ENCODE measurements around the gene FBLN1. TPM values are rescaled to one million over a fixed set of nuclear protein-coding genes. Genes with fewer than 3 reads are reported as not detected.

Gene FBLN1
- 121 and 271 TPM in 2 replicates for total RNA-seq (ENCODE audit: low replicate concordance)
- long read RNA-seq, transcript FBLN1-202 (17 exons, 2,896 nt): minor isoform, 5 of 62 reads
- long read RNA-seq, transcript FBLN1-201 (15 exons, 2,251 nt): major isoform, 24 of 62 reads
- long read RNA-seq, partial matches to known transcripts: 32 of 62 reads
- long read RNA-seq, other reads (novel, unspliced or antisense): 1 of 62 reads

DNA sequence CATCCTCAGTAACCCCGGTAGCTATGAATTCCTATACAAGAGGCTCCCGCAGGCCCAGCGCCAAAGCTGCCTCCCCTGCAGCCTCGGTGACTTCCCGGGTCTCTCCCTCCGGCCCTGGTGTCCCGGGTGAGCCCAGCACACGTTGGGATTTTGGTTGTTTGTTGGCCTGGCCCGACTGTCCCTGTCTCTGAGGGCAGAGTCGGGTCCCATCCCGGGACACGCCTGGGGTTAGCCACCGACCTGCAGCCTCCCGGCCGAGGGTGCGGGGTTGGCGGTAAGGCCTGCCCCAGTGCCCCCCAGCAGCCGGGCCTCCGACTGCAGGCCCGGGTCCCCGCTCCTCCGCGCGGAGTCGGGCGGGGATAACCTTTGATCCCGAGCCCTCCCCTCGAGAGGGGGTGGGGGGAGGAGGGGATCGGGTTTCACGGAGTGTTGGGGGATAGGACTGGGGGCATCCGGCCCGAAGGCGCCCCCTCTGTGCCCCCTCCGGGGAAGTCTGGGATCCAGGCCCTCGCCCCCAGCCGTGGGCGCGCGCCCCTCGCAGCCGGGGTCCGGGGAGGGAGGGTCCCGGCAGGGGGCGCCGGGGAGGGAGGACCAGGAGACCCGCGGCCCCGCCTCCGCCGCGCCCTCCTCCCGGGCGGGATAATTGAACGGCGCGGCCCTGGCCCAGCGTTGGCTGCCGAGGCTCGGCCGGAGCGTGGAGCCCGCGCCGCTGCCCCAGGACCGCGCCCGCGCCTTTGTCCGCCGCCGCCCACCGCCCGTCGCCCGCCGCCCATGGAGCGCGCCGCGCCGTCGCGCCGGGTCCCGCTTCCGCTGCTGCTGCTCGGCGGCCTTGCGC, at the start of gene FBLN1:
FBLN1 (plus strand) TSS at position 669 of the 835 bp plus-strand sequence; CDS start at position 772, 103 bp downstream.
- peak; percentile 85 for DNase-seq (ENCODE audit: extremely low spot score, unreplicated experiment)
- TF ChIP-seq, protein P1, sequence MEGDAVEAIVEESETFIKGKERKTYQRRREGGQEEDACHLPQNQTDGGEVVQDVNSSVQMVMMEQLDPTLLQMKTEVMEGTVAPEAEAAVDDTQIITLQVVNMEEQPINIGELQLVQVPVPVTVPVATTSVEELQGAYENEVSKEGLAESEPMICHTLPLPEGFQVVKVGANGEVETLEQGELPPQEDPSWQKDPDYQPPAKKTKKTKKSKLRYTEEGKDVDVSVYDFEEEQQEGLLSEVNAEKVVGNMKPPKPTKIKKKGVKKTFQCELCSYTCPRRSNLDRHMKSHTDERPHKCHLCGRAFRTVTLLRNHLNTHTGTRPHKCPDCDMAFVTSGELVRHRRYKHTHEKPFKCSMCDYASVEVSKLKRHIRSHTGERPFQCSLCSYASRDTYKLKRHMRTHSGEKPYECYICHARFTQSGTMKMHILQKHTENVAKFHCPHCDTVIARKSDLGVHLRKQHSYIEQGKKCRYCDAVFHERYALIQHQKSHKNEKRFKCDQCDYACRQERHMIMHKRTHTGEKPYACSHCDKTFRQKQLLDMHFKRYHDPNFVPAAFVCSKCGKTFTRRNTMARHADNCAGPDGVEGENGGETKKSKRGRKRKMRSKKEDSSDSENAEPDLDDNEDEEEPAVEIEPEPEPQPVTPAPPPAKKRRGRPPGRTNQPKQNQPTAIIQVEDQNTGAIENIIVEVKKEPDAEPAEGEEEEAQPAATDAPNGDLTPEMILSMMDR (conservative IDR thresholded peaks at IDR 0.05): peak; percentile 42
- peak within 1 kb of the TSS; percentile 94 for H3K4me3 Mint-ChIP-seq
- H3K4me1 Mint-ChIP-seq (ENCODE audit: unreplicated experiment): peaks cover 38% of the 10 kb centered on the region
- H3K36me3 Mint-ChIP-seq: no peaks in the 10 kb centered on the region
- no peaks in the 10 kb centered on the region for H3K9me3 Mint-ChIP-seq
- peak within 1 kb of the TSS; percentile 84 for H3K27ac Mint-ChIP-seq
- no peaks in the 10 kb centered on the region for H3K27me3 Mint-ChIP-seq

DNA sequence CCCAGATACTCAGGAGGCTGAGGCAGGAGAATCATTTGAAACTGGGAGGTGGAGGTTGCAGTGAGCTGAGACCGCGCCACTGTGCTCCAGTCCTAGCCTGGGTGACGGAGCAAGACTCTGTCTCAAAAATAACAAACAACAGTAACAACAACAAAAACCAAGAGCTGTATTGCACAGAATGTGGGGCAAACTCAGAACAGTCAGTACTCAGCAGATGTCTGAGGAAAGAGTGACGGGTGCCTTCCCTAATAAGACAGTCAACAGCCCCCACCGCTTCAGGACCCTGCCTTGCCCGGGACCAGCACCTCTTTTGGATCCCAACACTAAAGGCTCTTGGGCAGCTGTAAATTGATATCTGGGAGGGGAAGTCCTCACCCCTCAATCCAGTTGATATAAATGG, 48.9 kb upstream of the FBLN1 start:
- Mint-ChIP-seq H3K27me3 (peaks cover 6% of the 10 kb centered on the region), H3K36me3 (no peaks in the 10 kb centered on the region), H3K4me1 (ENCODE audit: unreplicated experiment) (peaks cover 52% of the 10 kb centered on the region), H3K9me3 (no peaks in the 10 kb centered on the region), H3K27ac (no peak overlapping the region), H3K4me3 (no peak overlapping the region)
- no peak for DNase-seq (ENCODE audit: extremely low spot score, unreplicated experiment)
- TF ChIP-seq, protein P1 (conservative IDR thresholded peaks at IDR 0.05): no peak

GRCh38 chr22:45454275-45454674, 48.4 kb upstream of the FBLN1 start:
- TF ChIP-seq, protein P1 (conservative IDR thresholded peaks at IDR 0.05): no peak
- Mint-ChIP-seq H3K36me3 (no peaks in the 10 kb centered on the region), H3K4me1 (ENCODE audit: unreplicated experiment) (peaks cover 52% of the 10 kb centered on the region), H3K27ac (no peak overlapping the region), H3K27me3 (peaks cover 6% of the 10 kb centered on the region), H3K4me3 (no peak overlapping the region), H3K9me3 (no peaks in the 10 kb centered on the region)
- DNase-seq (ENCODE audit: extremely low spot score, unreplicated experiment): no peak

DNA sequence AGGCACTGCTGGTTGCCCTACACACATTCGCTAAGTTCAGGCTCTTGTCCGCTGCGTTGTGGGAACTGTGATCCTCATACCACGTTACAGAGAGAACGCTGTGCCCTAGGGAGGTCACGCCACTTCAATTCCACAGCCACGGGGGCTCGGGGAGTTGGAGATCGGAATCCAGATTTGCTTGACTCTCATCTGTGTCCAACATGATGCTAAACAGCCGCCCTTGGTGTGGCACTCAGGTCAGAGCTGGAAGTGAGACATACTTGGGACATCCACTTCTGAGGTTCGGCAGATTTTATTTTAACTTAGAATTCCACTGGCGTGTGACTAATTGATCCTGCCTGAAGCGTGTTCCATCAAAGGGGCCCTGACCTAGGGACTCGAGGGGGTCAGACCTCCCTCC, 47.5 kb upstream of the FBLN1 start:
- Mint-ChIP-seq H3K36me3 (no peaks in the 10 kb centered on the region), H3K9me3 (no peaks in the 10 kb centered on the region), H3K27ac (no peak overlapping the region), H3K27me3 (peaks cover 6% of the 10 kb centered on the region), H3K4me1 (ENCODE audit: unreplicated experiment) (peaks cover 52% of the 10 kb centered on the region), H3K4me3 (no peak overlapping the region)
- no peak for DNase-seq (ENCODE audit: extremely low spot score, unreplicated experiment)
- TF ChIP-seq, protein P1 (conservative IDR thresholded peaks at IDR 0.05): no peak

DNA sequence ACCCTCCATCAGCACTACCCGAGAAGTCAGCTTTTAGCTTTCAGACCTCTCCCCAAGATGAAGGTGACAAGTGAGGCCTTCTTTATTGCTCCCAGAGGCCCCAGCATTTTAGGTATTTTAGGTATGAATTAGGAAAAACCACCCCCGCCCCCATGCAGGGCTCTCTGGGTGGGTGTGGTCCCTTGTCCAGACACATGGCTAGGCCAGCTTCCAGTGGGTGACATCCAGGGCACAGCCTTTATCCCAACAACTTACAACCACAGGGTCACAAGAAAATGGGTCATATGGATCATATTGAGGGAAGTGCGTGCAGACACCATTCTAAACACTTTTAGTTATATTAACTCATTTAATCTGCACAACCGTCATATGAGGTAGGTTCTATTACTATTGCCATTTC, 47.1 kb upstream of the FBLN1 start:
- H3K4me1 Mint-ChIP-seq (ENCODE audit: unreplicated experiment): peaks cover 51% of the 10 kb centered on the region

More for the DNA sequence above, 47.1 kb upstream of the FBLN1 start:
- TF ChIP-seq, protein P1 (conservative IDR thresholded peaks at IDR 0.05): no peak
- no peak overlapping the region for H3K4me3 Mint-ChIP-seq
- H3K36me3 Mint-ChIP-seq: no peaks in the 10 kb centered on the region
- H3K9me3 Mint-ChIP-seq: no peaks in the 10 kb centered on the region
- no peak for DNase-seq (ENCODE audit: extremely low spot score, unreplicated experiment)
- peaks cover 6% of the 10 kb centered on the region for H3K27me3 Mint-ChIP-seq
- no peak overlapping the region for H3K27ac Mint-ChIP-seq

All from type B pancreatic cell (in vitro differentiated cells).